Hippocampal formation (tissue), 2 donors: ENCODE measurements around the gene CISD1.
"Not testable (repeated sequence)": the region's sequence is repeated elsewhere in the genome, so short reads cannot be mapped to it uniquely, and the experiment has no call there.

Experiments used
- DNase-seq, 2 donors: peaks; one replicate each; lab custom pipeline; 2025; lab: John Stamatoyannopoulos, UW

Gene CISD1

GRCh38 chr10:58268946-58269781, at the start of gene CISD1:
Gene CISD1, plus strand, starts transcription at chr10:58269162. Its CDS starts 112 bp downstream, at chr10:58269274.
- peak; percentile 93 to 95 for DNase-seq

DNA sequence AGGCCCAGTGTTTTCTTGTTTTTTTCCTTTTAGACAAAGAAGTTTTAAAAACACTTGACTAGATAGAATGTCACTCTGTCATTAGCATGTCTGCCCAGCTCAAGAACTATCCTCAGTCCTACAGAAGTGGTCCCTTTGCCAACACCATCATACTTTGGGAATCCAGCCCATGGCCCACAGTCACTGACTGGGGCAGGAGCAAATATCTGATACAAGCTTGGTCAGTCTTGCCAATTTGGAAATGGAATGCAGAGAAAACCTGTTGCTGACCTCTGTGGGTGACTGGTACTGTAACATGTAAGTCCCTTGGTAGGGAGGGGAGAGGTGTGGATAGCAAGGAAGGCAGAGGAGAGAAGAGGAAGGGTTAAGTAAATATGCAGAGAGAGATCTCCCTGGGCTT, 49.1 kb upstream of the CISD1 start:
- no peak for DNase-seq

DNA sequence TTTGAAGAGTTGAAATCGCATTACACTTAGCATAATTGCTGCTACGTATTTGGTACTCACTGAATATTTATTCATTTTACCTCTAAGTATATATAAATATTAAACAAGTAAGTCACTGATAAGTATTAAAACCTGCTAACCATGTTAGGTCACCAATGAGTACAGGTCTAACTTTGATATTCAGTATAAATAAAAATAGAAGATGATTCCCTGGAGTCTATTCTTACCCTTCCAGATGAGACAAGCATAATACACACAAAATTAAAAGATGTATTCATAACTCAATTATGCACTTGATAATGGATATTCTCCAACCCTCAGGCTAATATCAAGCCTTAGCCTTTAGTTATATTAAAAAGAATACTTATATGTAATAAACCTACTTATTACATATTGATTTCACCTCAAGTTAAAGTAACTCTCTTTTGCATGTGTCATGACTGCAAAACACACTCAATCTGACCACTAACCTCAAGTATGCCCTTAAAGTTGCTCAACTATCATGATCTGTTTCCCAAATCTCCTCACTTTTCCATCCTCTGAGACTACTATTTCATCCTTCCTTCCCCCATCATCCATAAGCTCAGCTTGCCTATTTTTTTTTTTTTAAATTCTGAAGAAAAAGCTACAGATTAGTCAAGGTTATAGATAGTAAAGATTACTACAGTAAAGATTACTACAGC, 48.1 kb upstream of the CISD1 start:
- no peak for DNase-seq

DNA sequence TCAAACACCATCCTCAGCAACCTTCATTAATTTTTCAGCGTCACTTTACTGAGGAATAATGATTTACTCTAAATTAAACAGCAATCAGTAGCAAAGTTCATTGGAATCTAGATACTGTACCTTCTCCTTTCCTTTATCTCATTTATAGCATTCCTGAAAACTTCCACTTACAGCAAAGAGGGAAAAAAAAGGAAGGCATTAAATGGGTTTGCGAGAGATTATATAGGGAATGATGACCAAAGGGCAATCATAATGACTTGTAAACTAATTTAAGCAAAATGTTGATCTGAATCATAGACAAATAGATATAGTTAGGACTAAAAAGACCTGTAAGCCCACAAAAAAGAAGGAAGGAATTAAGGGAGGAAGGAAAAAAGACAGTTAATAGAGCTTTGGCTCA, 43.3 kb upstream of the CISD1 start:
- no peak for DNase-seq

GRCh38 chr10:58229856-58230255, 39.1 kb upstream of the CISD1 start:
- DNase-seq, result peak in 1 of 2 donors; percentile 10

DNA sequence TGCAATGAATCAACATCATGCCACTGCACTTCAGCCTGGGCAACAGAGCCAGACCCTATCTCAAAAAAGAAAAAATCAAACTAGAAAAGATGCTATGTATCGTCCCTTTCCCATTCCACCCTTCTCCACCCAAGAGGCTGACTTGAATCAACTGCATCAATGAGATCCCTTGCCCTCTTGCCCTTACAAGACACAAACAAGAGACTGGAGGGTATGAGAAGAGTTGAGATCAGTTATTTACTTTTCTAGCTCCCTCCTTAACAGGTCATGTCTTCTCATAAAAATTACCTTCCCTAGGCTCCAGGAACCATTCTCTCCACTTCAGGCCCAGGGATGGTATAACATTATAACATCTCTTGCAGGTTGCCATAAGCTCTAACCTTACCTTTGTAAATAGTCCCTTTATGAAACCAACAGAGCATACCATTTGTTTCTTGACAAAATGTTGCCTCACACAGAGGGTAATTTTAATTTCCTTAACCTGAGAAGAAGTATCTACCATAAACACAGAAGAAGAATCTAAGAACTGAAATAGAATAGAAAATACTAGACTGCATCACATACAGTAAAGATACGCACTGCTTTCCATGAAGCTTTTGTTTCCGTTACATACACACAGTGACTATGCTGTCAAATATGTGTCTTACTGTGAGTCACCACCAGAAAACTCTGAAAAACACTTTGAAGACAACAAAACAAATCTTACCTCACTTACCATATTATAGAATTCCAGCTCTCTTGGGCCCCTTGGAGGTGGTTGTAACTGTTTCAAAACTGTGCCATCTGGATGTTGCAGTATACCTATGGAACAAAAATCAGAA, 31.7 kb upstream of the CISD1 start:
- no peak for DNase-seq

DNA sequence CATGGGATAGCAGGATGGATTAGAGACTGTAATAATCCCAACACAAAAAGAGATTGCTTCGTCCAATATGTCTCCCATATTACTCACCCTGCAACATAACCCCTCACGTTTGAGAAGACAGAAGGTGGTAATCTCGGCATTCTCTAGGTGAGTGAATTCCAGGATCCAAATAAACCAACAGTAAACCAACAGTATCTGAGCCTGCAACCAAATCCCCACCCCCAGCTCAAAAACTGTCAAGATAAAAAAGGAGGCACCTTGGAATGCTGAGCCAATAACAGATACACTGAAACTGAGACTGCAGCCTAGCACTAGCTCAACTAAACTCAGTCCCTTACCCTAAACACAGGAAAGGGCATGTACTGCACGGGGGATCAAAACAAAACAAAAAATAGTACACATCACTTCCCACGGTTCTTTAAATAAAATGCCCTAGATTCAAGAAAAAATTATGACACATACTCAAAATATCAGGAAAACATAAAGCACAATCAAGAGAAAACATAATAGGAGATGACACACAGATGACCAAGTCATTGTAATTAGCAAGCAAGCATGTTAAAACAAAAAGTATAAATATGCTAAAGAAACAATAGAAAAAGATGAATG, 29.3 kb upstream of the CISD1 start:
- DNase-seq, result no peak

DNA sequence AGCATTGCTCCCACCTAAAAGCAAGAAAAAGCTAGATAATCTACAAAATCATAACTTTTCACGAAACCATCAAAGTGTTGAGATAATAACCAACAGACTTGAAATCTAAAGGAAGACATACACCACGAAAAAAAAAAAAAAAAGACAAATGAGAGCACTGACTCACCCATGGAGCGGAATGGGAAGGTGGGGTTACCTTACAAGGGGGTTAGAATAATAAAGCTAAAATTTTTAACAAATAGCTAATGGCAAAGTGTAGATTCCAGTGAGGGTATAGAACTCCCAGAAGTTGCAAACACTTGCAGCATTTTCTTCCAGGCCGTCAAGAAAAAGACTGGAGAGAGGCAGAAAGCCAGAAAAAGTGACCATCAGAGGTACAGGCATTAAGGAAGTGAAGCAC, 28.4 kb upstream of the CISD1 start:
- no peak for DNase-seq

DNA sequence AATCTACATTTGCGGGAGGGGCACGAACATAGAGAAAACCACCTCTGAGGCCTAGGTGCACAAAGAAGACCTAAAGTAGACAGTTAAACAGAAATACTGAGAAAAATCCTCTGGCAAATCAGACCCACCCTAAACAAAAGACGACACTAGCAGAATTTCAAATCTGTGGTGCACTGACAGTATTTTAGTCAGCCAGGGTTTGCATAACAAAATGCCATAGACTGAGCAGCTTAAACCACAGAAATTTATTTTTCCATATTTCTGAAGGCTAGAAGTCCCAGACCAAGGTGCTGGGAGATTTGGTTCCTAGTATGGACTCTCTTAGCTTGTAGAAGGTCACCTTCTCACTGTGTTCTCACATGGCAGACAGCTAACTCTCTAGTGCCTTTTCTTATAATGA, 27.6 kb upstream of the CISD1 start:
- DNase-seq, result no peak

DNA sequence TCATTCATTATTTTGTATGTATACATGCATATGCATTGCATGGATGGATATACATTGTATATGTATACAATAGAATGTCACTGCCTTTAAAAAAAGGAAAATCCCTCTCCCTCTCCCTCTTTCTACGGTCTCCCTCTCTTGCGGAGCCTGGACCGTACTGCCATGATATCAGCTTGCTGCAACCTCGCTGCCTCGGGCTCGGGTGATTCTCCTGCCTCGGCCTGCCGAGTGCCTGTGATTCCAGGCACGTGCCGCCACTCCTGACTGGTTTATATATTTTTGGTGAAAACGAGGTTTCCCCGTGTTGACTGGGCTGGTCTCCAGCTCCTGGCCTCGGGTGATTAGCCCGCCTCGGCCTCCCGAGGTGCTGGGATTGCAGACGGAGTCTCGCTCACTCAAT, 25.7 kb upstream of the CISD1 start:
- no peak for DNase-seq

DNA sequence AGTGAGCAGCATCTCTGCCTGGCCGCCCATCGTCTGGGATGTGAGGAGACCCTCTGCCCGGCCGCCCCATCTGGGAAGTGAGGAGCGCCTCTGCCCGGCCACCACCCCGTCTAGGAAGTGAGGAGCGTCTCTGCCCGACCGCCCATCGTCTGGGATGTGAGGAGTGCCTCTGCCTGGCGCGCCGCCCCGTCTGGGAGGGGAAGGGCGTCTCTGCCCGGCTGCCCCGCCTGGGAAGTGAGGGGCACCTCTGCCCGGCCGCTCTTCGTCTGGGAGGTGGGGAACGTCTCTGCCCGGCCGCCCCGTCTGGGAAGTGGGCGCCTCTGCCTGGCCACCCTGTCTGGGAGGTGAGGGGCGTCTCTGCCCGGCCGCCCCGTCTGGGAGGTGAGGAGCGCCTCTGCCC, 25.2 kb upstream of the CISD1 start:
- not testable (repeated sequence) for DNase-seq

GRCh38 chr10:58244242-58244641, 24.7 kb upstream of the CISD1 start:
- DNase-seq, result not testable (repeated sequence)

- not testable (repeated sequence) for DNase-seq
Observed at GRCh38 chr10:58244666-58245065, 24.3 kb upstream of the CISD1 start.

DNA sequence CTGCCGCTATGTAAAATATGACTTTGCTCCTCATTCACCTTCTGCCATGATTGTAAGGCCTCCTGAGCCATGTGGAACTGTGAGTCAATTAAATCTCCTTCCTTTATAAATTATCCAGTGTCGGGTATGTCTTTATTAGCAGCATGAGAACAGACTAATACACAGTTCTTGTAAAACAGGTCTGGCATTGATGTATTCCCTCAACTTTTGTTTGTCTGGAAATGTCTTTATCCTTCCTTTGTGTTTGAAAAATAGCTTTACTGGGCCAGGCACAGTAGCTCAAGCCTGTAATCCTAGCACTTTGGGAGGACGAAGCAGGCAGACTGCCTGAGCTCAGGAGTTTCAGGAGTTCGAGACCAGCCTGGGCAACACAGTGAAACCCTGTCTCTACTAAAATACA, 15.8 kb upstream of the CISD1 start:
- no peak for DNase-seq

- no peak for DNase-seq
Observed at GRCh38 chr10:58254644-58255043, 14.3 kb upstream of the CISD1 start.

- not testable (repeated sequence) for DNase-seq
Observed at GRCh38 chr10:58256013-58256780, 12.8 kb upstream of the CISD1 start.

DNA sequence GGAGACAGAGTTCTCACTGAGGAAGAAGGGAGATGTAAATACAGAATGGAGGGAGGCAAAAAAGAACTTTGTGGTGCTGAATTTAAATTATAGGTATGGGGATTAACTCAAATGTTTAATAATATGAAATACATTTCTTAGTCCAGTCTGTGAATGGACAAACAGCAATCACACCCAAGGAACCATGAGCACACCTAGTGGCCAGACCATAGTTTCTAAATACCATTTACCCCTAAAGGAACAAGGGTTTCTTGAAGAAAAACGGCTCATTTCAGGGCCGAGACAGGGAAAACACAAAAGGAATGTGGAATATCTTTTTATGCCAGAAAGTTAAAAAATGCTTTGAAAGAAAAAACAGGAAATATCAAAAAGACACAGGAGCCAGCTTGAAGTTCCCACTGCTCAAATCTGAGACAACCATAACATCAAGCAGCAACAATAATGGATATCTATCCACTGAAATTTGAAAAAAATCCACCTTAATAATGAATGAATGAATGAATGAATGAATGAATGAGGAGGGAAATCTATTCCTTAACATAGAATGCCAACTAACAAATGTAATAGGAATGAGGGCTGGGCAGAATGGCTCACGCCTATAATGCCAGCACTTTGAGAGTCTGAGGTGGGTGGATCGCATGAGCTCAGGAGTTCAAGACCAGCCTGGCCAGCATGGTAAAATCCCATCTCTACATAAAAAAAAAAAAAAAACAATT, 9.8 kb upstream of the CISD1 start:
- DNase-seq, result no peak

- no peak for DNase-seq
Observed at GRCh38 chr10:58260334-58260733, 8.6 kb upstream of the CISD1 start.

DNA sequence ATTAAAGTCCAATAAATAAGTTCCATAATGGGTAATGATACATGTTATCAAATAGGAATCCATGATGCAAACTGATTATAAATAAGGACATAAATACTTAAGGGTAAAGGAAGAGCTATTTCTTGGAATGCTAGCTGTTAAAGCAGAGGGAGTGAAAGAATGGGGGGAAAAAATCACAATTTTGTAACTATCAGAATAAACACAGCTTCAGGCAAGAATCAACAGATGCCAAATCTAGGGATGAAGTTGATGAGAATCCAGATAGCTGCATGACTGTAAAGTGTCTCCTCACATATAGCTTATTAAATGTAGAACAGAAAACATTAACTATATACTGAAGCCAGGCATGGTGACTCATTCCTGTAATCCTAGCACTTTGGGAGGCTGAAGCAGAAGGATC, 6.2 kb upstream of the CISD1 start:
- DNase-seq, result no peak

DNA sequence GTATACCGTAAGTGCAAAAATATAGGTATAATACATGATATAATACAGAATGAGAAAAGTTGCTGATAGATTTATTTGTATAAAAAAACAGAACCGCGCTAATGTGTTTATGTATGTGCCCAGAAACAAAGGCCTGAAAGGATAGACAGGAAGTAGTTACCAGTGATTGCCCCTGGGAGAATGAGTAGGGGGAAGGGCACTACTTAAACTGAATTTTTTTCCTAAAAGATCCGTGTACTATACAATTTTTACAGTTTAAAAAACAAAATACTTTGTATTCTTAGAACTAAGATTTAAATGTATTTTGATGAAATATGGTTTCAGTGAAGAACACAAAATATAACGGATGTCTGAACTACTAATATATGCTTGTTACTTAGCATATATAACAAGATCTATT, 4.2 kb upstream of the CISD1 start:
- DNase-seq, result no peak

- no peak for DNase-seq
Observed at GRCh38 chr10:58265249-58265648, 3.7 kb upstream of the CISD1 start.
